ENCODE results near the gene TRIM74.
"Not testable (repeated sequence)": the region's sequence is repeated elsewhere in the genome, so short reads cannot be mapped to it uniquely, and the experiment has no call there.

DNA sequence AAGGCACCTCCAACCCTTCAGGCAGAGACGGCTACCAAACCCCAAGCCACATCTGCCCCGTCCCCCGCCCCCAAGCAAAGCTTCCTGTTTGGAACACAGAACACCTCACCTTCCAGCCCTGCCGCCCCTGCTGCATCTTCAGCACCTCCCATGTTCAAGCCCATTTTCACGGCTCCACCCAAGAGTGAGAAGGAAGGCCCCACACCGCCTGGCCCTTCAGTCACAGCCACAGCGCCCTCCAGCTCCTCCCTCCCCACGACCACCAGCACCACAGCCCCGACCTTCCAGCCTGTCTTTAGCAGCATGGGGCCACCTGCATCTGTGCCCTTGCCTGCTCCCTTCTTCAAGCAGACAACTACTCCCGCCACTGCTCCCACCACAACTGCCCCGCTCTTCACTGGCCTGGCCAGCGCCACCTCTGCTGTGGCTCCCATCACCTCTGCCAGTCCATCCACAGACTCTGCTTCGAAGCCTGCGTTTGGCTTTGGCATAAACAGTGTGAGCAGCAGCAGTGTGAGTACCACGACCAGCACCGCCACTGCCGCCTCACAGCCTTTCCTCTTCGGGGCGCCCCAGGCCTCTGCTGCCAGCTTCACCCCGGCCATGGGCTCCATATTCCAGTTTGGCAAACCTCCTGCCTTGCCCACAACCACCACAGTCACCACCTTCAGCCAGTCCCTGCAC, 27.1 kb downstream of the TRIM74 start:
- TF ChIP-seq, protein P1, sequence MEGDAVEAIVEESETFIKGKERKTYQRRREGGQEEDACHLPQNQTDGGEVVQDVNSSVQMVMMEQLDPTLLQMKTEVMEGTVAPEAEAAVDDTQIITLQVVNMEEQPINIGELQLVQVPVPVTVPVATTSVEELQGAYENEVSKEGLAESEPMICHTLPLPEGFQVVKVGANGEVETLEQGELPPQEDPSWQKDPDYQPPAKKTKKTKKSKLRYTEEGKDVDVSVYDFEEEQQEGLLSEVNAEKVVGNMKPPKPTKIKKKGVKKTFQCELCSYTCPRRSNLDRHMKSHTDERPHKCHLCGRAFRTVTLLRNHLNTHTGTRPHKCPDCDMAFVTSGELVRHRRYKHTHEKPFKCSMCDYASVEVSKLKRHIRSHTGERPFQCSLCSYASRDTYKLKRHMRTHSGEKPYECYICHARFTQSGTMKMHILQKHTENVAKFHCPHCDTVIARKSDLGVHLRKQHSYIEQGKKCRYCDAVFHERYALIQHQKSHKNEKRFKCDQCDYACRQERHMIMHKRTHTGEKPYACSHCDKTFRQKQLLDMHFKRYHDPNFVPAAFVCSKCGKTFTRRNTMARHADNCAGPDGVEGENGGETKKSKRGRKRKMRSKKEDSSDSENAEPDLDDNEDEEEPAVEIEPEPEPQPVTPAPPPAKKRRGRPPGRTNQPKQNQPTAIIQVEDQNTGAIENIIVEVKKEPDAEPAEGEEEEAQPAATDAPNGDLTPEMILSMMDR (IDR thresholded peaks at IDR 0.05) = not testable (repeated sequence)
- not testable (repeated sequence) for TF ChIP-seq POLR2A (IDR thresholded peaks at IDR 0.05)
